ENCODE measurements around the gene OR8S1. TPM values are rescaled to one million over a fixed set of nuclear protein-coding genes. Genes with fewer than 3 reads are reported as not detected.

The OR8S1 gene
- total and polyA plus RNA-seq, 10 of the 15 experiments (the other 5 are each of a cell fraction or from before 2014, with no cell fraction given), result not detected

- no TSS peak for BruUV-seq (replicated peaks)
- DNase-seq (ENCODE audit: low read depth, low spot score) (no peak), FAIRE-seq (no peak), ATAC-seq (peak; percentile 75)
- CTCF ChIA-PET, result interaction anchor here (0.6 to 9.7 kb wide), 19 partner anchors 8 to 263 kb away, joined by 3 to 250 read pairs (median 4); partner anchors contain the start of gene LALBA
- Histone ChIP-seq H3K9me3 (replicated peaks; ENCODE audit: control insufficient read depth, insufficient read depth, low read length) (no peaks in the 10 kb centered on the region), H3K27me3 (replicated peaks in 1 of 2; ENCODE audit: control insufficient read depth in 2 of 2, insufficient read depth in 2 of 2, low read length in 1 of 2) (no peaks in the 10 kb centered on the region), H3K9ac (ENCODE audit: control insufficient read depth, insufficient read depth, low read length) (no peak overlapping the region), H4K20me1 (ENCODE audit: control insufficient read depth, insufficient read depth) (no peaks in the 10 kb centered on the region), H3K4me1 (ENCODE audit: control insufficient read depth, insufficient read depth, low read length) (0 out of 2 replicates have a peak, but pooled peaks cover 5% of the 10 kb centered on the region), H3K36me3 (ENCODE audit: control insufficient read depth in 2 of 2, insufficient read depth in 2 of 2, low read length in 1 of 2) (no peaks in the 10 kb centered on the region), H3K79me2 (ENCODE audit: control insufficient read depth, insufficient read depth, low read length) (no peaks in the 10 kb centered on the region), H3K4me2 (ENCODE audit: control insufficient read depth, insufficient read depth) (no peak overlapping the region), H3K4me3 (no peak overlapping the region), H2AFZ (ENCODE audit: control insufficient read depth, low read depth, low read length) (no peak overlapping the region), H3K27ac (ENCODE audit: control insufficient read depth, insufficient read depth) (no peak overlapping the region)
- POLR2A ChIA-PET, result interaction anchor here (1.1 kb wide), 1 partner anchor 76 kb away, joined by 3 read pairs; no protein-coding TSS in a partner anchor
- RAD21 ChIA-PET (ENCODE audit: unreplicated experiment), result interaction anchor here (0.5 to 8.1 kb wide), 10 partner anchors 16 to 447 kb away, joined by 3 to 151 read pairs (median 4); no protein-coding TSS in a partner anchor
- intact Hi-C loops (cut with micrococcal nuclease; ENCODE audit: unreplicated experiment), result loop anchor here (1.0 to 10.0 kb wide), 2 partner anchors 76 to 252 kb away; no protein-coding TSS in a partner anchor
- WGBS (ENCODE audit: insufficient coverage, insufficient replicate concordance, low lambda C conversion rate, missing lambda C conversion rate), result 51% methylated on average over 8 of the region's 8 CpGs
- SMC1A ChIA-PET (ENCODE audit: uncharacterized antibody, unreplicated experiment), result interaction anchor here (0.7 to 7.9 kb wide), 16 partner anchors 12 to 344 kb away, joined by 3 to 169 read pairs (median 4); no protein-coding TSS in a partner anchor
- in situ Hi-C loops (cut with MboI), result loop anchor here (5.0 to 10.0 kb wide), 2 partner anchors 75 to 252 kb away; no protein-coding TSS in a partner anchor
- TF ChIP-seq RAD21 (IDR thresholded peaks at IDR 0.05; ENCODE audit: insufficient read depth, low read depth, low read length) (peak; percentile 98), WRNIP1 (IDR thresholded peaks at IDR 0.05; ENCODE audit: borderline replicate concordance, low read depth, low read length) (no peak), SMC3 (IDR thresholded peaks at IDR 0.05; ENCODE audit: borderline replicate concordance, low read length) (peak; percentile 87), GABPA (IDR thresholded peaks at IDR 0.05; ENCODE audit: low read depth) (no peak), FOXM1 (IDR thresholded peaks at IDR 0.05; ENCODE audit: low read depth, low read length) (0 out of 2 replicates have a peak, but pooled peaks have one; percentile 31), KDM1A (IDR thresholded peaks at IDR 0.05; ENCODE audit: borderline replicate concordance) (no peak), CBX3 (IDR thresholded peaks at IDR 0.05; ENCODE audit: borderline replicate concordance, low read depth) (no peak), ZNF274 (IDR thresholded peaks at IDR 0.05; ENCODE audit: insufficient read depth, insufficient read length) (no peak), ESRRA (IDR thresholded peaks at IDR 0.05; ENCODE audit: low read length) (no peak), ZNF24 (IDR thresholded peaks at IDR 0.05) (no peak), EGR1 (IDR thresholded peaks at IDR 0.05; ENCODE audit: borderline replicate concordance in 1 of 2, low read depth in 2 of 2, low read length in 2 of 2) (no peak), SPI1 (IDR thresholded peaks at IDR 0.05; ENCODE audit: borderline replicate concordance, insufficient read depth, low read depth, low read length) (no peak), STAT1 (conservative IDR thresholded peaks at IDR 0.05) (no peak), NFIC (IDR thresholded peaks at IDR 0.05; ENCODE audit: low read depth, low read length) (no peak), RCOR1 (conservative IDR thresholded peaks at IDR 0.05; ENCODE audit: low read depth, low read length) (no peak), IRF4 (IDR thresholded peaks at IDR 0.05; ENCODE audit: low read depth, low read length) (no peak), NFYA (IDR thresholded peaks at IDR 0.05; ENCODE audit: borderline replicate concordance, low read depth, low read length) (no peak), YY1 (IDR thresholded peaks at IDR 0.05; ENCODE audit: low read depth, low read length) (peak; percentile 84)
- TF ChIP-seq, protein P1, sequence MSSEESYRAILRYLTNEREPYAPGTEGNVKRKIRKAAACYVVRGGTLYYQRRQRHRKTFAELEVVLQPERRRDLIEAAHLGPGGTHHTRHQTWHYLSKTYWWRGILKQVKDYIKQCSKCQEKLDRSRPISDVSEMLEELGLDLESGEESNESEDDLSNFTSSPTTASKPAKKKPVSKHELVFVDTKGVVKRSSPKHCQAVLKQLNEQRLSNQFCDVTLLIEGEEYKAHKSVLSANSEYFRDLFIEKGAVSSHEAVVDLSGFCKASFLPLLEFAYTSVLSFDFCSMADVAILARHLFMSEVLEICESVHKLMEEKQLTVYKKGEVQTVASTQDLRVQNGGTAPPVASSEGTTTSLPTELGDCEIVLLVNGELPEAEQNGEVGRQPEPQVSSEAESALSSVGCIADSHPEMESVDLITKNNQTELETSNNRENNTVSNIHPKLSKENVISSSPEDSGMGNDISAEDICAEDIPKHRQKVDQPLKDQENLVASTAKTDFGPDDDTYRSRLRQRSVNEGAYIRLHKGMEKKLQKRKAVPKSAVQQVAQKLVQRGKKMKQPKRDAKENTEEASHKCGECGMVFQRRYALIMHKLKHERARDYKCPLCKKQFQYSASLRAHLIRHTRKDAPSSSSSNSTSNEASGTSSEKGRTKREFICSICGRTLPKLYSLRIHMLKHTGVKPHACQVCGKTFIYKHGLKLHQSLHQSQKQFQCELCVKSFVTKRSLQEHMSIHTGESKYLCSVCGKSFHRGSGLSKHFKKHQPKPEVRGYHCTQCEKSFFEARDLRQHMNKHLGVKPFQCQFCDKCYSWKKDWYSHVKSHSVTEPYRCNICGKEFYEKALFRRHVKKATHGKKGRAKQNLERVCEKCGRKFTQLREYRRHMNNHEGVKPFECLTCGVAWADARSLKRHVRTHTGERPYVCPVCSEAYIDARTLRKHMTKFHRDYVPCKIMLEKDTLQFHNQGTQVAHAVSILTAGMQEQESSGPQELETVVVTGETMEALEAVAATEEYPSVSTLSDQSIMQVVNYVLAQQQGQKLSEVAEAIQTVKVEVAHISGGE (CRISPR knock-in tag; IDR thresholded peaks at IDR 0.05), result no peak
- TF ChIP-seq, protein P2, sequence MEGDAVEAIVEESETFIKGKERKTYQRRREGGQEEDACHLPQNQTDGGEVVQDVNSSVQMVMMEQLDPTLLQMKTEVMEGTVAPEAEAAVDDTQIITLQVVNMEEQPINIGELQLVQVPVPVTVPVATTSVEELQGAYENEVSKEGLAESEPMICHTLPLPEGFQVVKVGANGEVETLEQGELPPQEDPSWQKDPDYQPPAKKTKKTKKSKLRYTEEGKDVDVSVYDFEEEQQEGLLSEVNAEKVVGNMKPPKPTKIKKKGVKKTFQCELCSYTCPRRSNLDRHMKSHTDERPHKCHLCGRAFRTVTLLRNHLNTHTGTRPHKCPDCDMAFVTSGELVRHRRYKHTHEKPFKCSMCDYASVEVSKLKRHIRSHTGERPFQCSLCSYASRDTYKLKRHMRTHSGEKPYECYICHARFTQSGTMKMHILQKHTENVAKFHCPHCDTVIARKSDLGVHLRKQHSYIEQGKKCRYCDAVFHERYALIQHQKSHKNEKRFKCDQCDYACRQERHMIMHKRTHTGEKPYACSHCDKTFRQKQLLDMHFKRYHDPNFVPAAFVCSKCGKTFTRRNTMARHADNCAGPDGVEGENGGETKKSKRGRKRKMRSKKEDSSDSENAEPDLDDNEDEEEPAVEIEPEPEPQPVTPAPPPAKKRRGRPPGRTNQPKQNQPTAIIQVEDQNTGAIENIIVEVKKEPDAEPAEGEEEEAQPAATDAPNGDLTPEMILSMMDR (IDR thresholded peaks at IDR 0.05 in 2 of 3, conservative IDR thresholded peaks at IDR 0.05 in 1 of 3; ENCODE audit: control insufficient read depth in 2 of 3, extremely low read depth in 1 of 3, insufficient read depth in 1 of 3, low read depth in 3 of 3, low read length in 3 of 3), result peak; percentile 76 to 86 (median 79)
Measured at GRCh38 chr12:48542300-48542928, 17.0 kb downstream of the OR8S1 start.
